D721Med (cell line): Measurements from ENCODE around the gene FGD5.

Experiments used
- DNase-seq: peaks from one replicate; pipeline ENCODE4 v3.0.0; 2011; ENCODE audit warnings: low spot score; ENCODE audit not compliant: insufficient read length
- FAIRE-seq: peaks from 2 replicates; lab custom pipeline; 2011; peaks lifted over from hg19 to GRCh38; lab: Jason Lieb, UNC
- CTCF ChIP-seq: IDR thresholded peaks from 2 replicates; pipeline ENCODE4 v1.5.1; 2012; ENCODE audit warnings: mild to moderate bottlenecking, control low read depth; ENCODE audit not compliant: insufficient read depth; ENCODE audit errors: missing control alignments

Gene FGD5

GRCh38 chr3:14853271-14853951 lies 34.6 kb downstream of the FGD5 start:
- DNase-seq, result no peak
- no peak for TF ChIP-seq CTCF
- FAIRE-seq, result no peak

GRCh38 chr3:14857506-14857905 lies 38.7 kb downstream of the FGD5 start:
- DNase-seq (no peak), FAIRE-seq (no peak)
- no peak for TF ChIP-seq CTCF

- no peak for TF ChIP-seq CTCF
- FAIRE-seq, result no peak
Measured at GRCh38 chr3:14858105-14858504, 39.3 kb downstream of the FGD5 start.

GRCh38 chr3:14859880-14860279 lies 41.1 kb downstream of the FGD5 start:
- FAIRE-seq (no peak), DNase-seq (no peak)
- no peak for TF ChIP-seq CTCF

More at GRCh38 chr3:14858105-14858504, 39.3 kb downstream of the FGD5 start:
- DNase-seq, result no peak

- FAIRE-seq (no peak), DNase-seq (no peak)
- TF ChIP-seq CTCF, result no peak
Measured at GRCh38 chr3:14861031-14861430, 42.3 kb downstream of the FGD5 start.

GRCh38 chr3:14861446-14862302 lies 42.9 kb downstream of the FGD5 start:
- FAIRE-seq (no peak), DNase-seq (no peak)
- no peak for TF ChIP-seq CTCF

GRCh38 chr3:14862303-14862660 lies 43.5 kb downstream of the FGD5 start:
- DNase-seq, result no peak
- TF ChIP-seq CTCF, result no peak
- FAIRE-seq, result no peak
